IPS-18c (cell line): ENCODE data around the gene UPB1.
"Not testable (repeated sequence)": the region's sequence is repeated elsewhere in the genome, so short reads cannot be mapped to it uniquely, and the experiment has no call there.

Source experiments
- H3K4me3 ChIP-seq: 2 replicates; pipeline ENCODE4 v1.7.0; 2013; ENCODE audit warnings: low read depth, mild to moderate bottlenecking, low read length, moderate library complexity; ENCODE audit not compliant: insufficient read depth
- H3K9me3 ChIP-seq: one replicate; pipeline ENCODE4 v1.6.1; 2013; ENCODE audit warnings: mild to moderate bottlenecking, low read length, moderate library complexity; ENCODE audit not compliant: control insufficient read depth, insufficient read depth

Gene UPB1

GRCh38 chr22:24541681-24542515, 46.8 kb downstream of the UPB1 start:
- Histone ChIP-seq H3K4me3 (no peak overlapping the region), H3K9me3 (no peaks in the 10 kb centered on the region)

GRCh38 chr22:24542641-24543040, 47.5 kb downstream of the UPB1 start:
- Histone ChIP-seq H3K4me3 (no peak overlapping the region), H3K9me3 (no peaks in the 10 kb centered on the region)

GRCh38 chr22:24543185-24543601, 48.1 kb downstream of the UPB1 start:
- no peak overlapping the region for H3K4me3 ChIP-seq
- H3K9me3 ChIP-seq, result no peaks in the 10 kb centered on the region

- no peaks in the 10 kb centered on the region for H3K9me3 ChIP-seq
These were observed 48.6 kb downstream of the UPB1 start for GRCh38 chr22:24543679-24544243.

GRCh38 chr22:24548812-24549211, 53.7 kb downstream of the UPB1 start:
- no peaks in the 10 kb centered on the region for H3K9me3 ChIP-seq

More at GRCh38 chr22:24543679-24544243, 48.6 kb downstream of the UPB1 start:
- no peak overlapping the region for H3K4me3 ChIP-seq

GRCh38 chr22:24550028-24550901, 55.1 kb downstream of the UPB1 start:
- Histone ChIP-seq H3K4me3 (no peak overlapping the region), H3K9me3 (no peaks in the 10 kb centered on the region)

More at GRCh38 chr22:24548812-24549211, 53.7 kb downstream of the UPB1 start:
- no peak overlapping the region for H3K4me3 ChIP-seq

GRCh38 chr22:24550902-24551435, 55.8 kb downstream of the UPB1 start:
- Histone ChIP-seq H3K4me3 (no peak overlapping the region), H3K9me3 (no peaks in the 10 kb centered on the region)

GRCh38 chr22:24552503-24553286, 57.6 kb downstream of the UPB1 start:
- H3K9me3 ChIP-seq, H3K4me3 ChIP-seq: not testable (repeated sequence)

GRCh38 chr22:24553597-24554312, 58.6 kb downstream of the UPB1 start:
- H3K4me3 ChIP-seq, result peak overlapping the region; percentile 94
- no peaks in the 10 kb centered on the region for H3K9me3 ChIP-seq

GRCh38 chr22:24554313-24555164, 59.4 kb downstream of the UPB1 start, which contains the start of gene GUCD1:
Gene GUCD1 (minus strand): TSS chr22:24555138. CDS start chr22:24554991, 147 bp downstream.
- peak within 1 kb of the TSS; percentile 94 for H3K4me3 ChIP-seq
- H3K9me3 ChIP-seq, result no peaks in the 10 kb centered on the region

GRCh38 chr22:24555165-24556039, 60.3 kb downstream of the UPB1 start, which contains the start of gene SNRPD3:
Gene SNRPD3 (plus strand): TSS chr22:24555999. CDS start chr22:24557675, 1,676 bp downstream.
- peak within 1 kb of the TSS; percentile 94 for H3K4me3 ChIP-seq
- no peaks in the 10 kb centered on the region for H3K9me3 ChIP-seq

- Histone ChIP-seq H3K4me3 (no peak overlapping the region), H3K9me3 (no peaks in the 10 kb centered on the region)
These were observed 64.3 kb downstream of the UPB1 start for GRCh38 chr22:24559471-24559870.

- Histone ChIP-seq H3K4me3 (no peak overlapping the region), H3K9me3 (no peaks in the 10 kb centered on the region)
These were observed 68.1 kb downstream of the UPB1 start for GRCh38 chr22:24563246-24563645.

- Histone ChIP-seq H3K9me3 (no peaks in the 10 kb centered on the region), H3K4me3 (no peak overlapping the region)
These were observed 69.4 kb downstream of the UPB1 start for GRCh38 chr22:24564376-24565058.
